GM12878 (cell line): ENCODE results near the gene MAP3K4. TPM values are rescaled to one million over a fixed set of nuclear protein-coding genes. Genes with fewer than 3 reads are reported as not detected.

Source experiments
- ATAC-seq: fragments of 200-7000 bp; cut with Tn5 transposase; 3 replicates; pipeline ENCODE4 v1.9.1; 2020; ENCODE audit warnings: mild to moderate bottlenecking, moderate library complexity
- BruUV-seq: library from RNA; stranded (reverse); fragments of 400-500 nt; replicated peaks from 2 replicates; lab custom pipeline; 2021; lab: Mats Ljungman, UMichigan
- CTCF ChIA-PET: fragments of 300-600 bp; sonication (Branson Sonifier 250); formaldehyde crosslinking; extraction: SDS; loops from one replicate; lab custom pipeline; 2021; ENCODE audit warnings: inconsistent platforms; lab: Yijun Ruan, JAX
- POLR2A ChIA-PET: fragments of 350-600 bp; formaldehyde crosslinking; extraction: SDS; loops from one replicate; lab custom pipeline; 2021; ENCODE audit warnings: inconsistent platforms; lab: Charles Lee
- RAD21 ChIA-PET: fragments of 300-600 bp; sonication (Branson Sonifier 250); formaldehyde crosslinking; loops from one replicate; lab custom pipeline; 2023; ENCODE audit warnings: antibody characterized with exemption; ENCODE audit not compliant: unreplicated experiment; lab: Charles Lee
- SMC1A ChIA-PET: fragments of 300-600 bp; sonication (Branson Sonifier 250); formaldehyde crosslinking; loops from one replicate; lab custom pipeline; 2023; ENCODE audit not compliant: unreplicated experiment, uncharacterized antibody; lab: Charles Lee
- DNase-seq: peaks from one replicate; pipeline ENCODE4 v3.0.0-alpha.2; 2011; ENCODE audit warnings: low read depth, low spot score
- FAIRE-seq: peaks from 3 replicates; lab custom pipeline; 2011; peaks lifted over from hg19 to GRCh38; lab: Jason Lieb, UNC
- H2AFZ ChIP-seq: 2 replicates; pipeline ENCODE4 v1.6.0; 2011; ENCODE audit warnings: low read depth, low read length, control low read depth; ENCODE audit not compliant: control insufficient read depth
- H3K27ac ChIP-seq: 2 replicates; pipeline ENCODE4 v1.5.1; 2011; ENCODE audit warnings: control low read depth; ENCODE audit not compliant: control insufficient read depth, insufficient read depth
- H3K27me3 ChIP-seq, 2 experiments: replicated peaks in 1 of 2; 2 replicates each; pipeline versions ENCODE4 v1.6.0 to v1.6.1; 2011; ENCODE audit warnings: low read length in 1 of 2; ENCODE audit not compliant: control insufficient read depth in 2 of 2, insufficient read depth in 2 of 2
- H3K36me3 ChIP-seq, 2 experiments: 2 replicates each; pipeline ENCODE4 v1.5.1; 2011; ENCODE audit warnings: low read length in 1 of 2; ENCODE audit not compliant: control insufficient read depth in 2 of 2, insufficient read depth in 2 of 2
- H3K4me1 ChIP-seq: 2 replicates; pipeline ENCODE4 v1.6.1; 2011; ENCODE audit warnings: mild to moderate bottlenecking, low read length, moderate library complexity, mixed read lengths; ENCODE audit not compliant: control insufficient read depth, insufficient read depth
- H3K4me2 ChIP-seq: 2 replicates; pipeline ENCODE4 v1.6.0; 2011; ENCODE audit warnings: control low read depth; ENCODE audit not compliant: control insufficient read depth, insufficient read depth
- H3K4me3 ChIP-seq: fragments of 200-600 bp; sonication (generic); 2 replicates; pipeline ENCODE4 v1.5.1; 2016
- H3K79me2 ChIP-seq: 2 replicates; pipeline ENCODE4 v1.6.0; 2011; ENCODE audit warnings: low read length; ENCODE audit not compliant: control insufficient read depth, insufficient read depth
- H3K9ac ChIP-seq: 2 replicates; pipeline ENCODE4 v1.8.0; 2011; ENCODE audit warnings: low read length, control low read depth, mixed read lengths; ENCODE audit not compliant: control insufficient read depth, insufficient read depth
- H3K9me3 ChIP-seq: replicated peaks from 3 replicates; pipeline ENCODE4 v1.5.1; 2011; ENCODE audit warnings: mild to moderate bottlenecking, low read length; ENCODE audit not compliant: control insufficient read depth, insufficient read depth
- H4K20me1 ChIP-seq: 2 replicates; pipeline ENCODE4 v1.6.0; 2011; ENCODE audit not compliant: control insufficient read depth, insufficient read depth
- LARP7 ChIP-seq: fragments of 450-650 bp; IDR thresholded peaks from 2 replicates; pipeline ENCODE4 v1.6.1; 2017; ENCODE audit warnings: mild to moderate bottlenecking
- MEF2A ChIP-seq: IDR thresholded peaks from 2 replicates; pipeline ENCODE4 v1.6.1; 2011; ENCODE audit warnings: low read depth, mild to moderate bottlenecking, low read length, moderate library complexity; ENCODE audit not compliant: insufficient read depth
- NR2C2 ChIP-seq: IDR thresholded peaks from 2 replicates; pipeline ENCODE4 v1.6.1; 2011; ENCODE audit warnings: borderline replicate concordance, low read depth; ENCODE audit not compliant: control insufficient read depth, insufficient read length
- POLR2A ChIP-seq: IDR thresholded peaks from 2 replicates; pipeline ENCODE4 v1.6.1; 2011; ENCODE audit warnings: low read depth, mild to moderate bottlenecking, low read length
- RAD51 ChIP-seq: fragments of 450-650 bp; IDR thresholded peaks from 2 replicates; pipeline ENCODE4 v1.6.1; 2016; ENCODE audit warnings: moderate library complexity, mild to moderate bottlenecking, inconsistent platforms
- WGBS: methylation state at CpG from one replicate; pipeline ENCODE4 v1.1.6; 2016; ENCODE audit warnings: low lambda C conversion rate; ENCODE audit not compliant: insufficient replicate concordance, insufficient coverage; ENCODE audit errors: missing lambda C conversion rate; 5-methylcytosine and 5-hydroxymethylcytosine counted together
- in situ Hi-C: fragments of 300-500 bp; cut with MboI; formaldehyde crosslinking; loops from 9 replicates; pipeline ENCODE4 v1.14.3; 2018; ENCODE audit warnings: mixed read lengths
- intact Hi-C: fragments of 100-400 bp; cut with micrococcal nuclease; formaldehyde crosslinking; loops from one replicate; pipeline ENCODE4 v1.14.2; 2022; ENCODE audit not compliant: unreplicated experiment
- polyA plus RNA-seq, 11 experiments: library from polyadenylated mRNA; depleted of rRNA in 4 of 11; unstranded in 6 of 11; stranded (reverse) in 5 of 11; fragments of >200 nt; fragmentation: Nextera tagmentation in 4 of 11; fragmentation: Illumina TruSeq in 1 of 11; extraction: Ambion mirVana in 4 of 11; extraction: Trizol in 1 of 11; gene quantifications; 1 replicate in 1 of 11; 2 replicates in 10 of 11; pipeline versions ENCODE4 v1.2.1 to v1.2.3, GENCODE V29; 2011 to 2016; ENCODE audit warnings: inconsistent platforms in 2 of 11, missing spikeins in 2 of 11, low read depth in 1 of 11
- total RNA-seq, 4 experiments: library from RNA; depleted of rRNA in 3 of 4; stranded (reverse); fragments of >200 nt in 3 of 4; fragmentation: Illumina TruSeq in 1 of 4; extraction: Trizol in 1 of 4; gene quantifications; 2 replicates each; pipeline versions ENCODE4 v1.2.1 to v1.2.3, GENCODE V29; 2013 to 2021

MAP3K4 gene
- total and polyA plus RNA-seq, 10 of the 15 experiments (the other 5 are each of a cell fraction or from before 2014, with no cell fraction given), result 14.0 to 44.5 (median 23.1) TPM

DNA sequence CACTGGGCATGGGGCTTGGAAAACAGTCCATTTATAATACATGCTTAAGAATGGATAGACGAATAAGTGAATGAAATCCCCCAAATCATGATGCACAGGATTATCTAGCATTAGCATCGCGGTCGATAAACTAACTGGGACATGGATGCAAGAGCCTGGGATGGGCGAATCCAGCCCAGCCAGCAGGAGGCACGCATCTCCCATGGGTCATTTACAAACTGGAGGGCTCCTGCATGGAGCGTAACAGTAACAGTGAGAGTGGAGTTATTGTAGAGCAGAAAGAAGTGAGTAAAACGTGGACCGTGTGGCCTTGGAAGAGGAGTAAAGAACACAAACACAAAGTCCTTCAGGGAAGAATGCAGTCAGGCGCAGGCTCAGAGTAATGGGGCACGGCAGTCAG lies 145.8 kb downstream of the MAP3K4 start (continued):
- TF ChIP-seq LARP7 (no peak), RAD51 (no peak), MEF2A (no peak)

DNA sequence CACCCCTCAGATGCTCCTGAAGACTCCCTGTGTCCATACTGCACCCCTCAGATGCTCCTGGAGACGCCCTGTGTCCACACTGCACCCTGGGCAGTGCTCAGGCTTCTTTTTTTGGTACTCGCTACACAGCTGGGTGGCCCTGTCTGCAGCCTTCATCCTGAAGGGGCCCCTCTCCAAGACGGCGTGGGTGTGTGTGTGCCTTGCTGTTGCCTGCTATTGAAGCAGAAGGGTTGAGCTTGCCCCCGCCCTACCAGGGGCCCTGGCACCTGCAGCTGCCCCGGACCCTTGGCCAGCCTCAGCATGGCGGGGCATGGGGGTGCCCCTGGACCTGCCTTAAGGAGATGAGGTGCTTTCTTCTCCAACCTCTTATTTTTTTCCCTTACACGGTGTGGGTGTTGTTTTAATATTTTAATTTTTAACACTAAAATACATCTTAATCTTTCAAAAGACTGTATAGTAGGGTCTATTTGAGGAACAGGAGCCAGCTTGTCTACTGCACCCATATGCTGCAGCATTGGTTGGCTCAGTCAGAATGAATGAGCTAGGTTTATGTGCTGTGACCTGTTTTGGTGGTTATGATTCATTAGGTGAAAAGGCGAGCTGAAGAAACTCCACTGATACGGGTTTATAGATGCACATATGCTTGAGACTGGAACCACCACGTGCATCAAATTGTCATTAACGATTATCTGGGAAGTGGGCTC lies 146.4 kb downstream of the MAP3K4 start:
- no peaks in the 10 kb centered on the region for H3K9me3 ChIP-seq
- H4K20me1 ChIP-seq, result no peaks in the 10 kb centered on the region
- ChIA-PET CTCF (interaction anchor here (0.9 kb wide), 1 partner anchor 77 kb away, joined by 3 read pairs; no protein-coding TSS in a partner anchor), RAD21 (no interaction called here), SMC1A (interaction anchor here (0.6 kb wide), 1 partner anchor 23 kb away, joined by 3 read pairs; no protein-coding TSS in a partner anchor), POLR2A (no interaction called here)
- H3K36me3 ChIP-seq, result no peaks in the 10 kb centered on the region; a peak in 1 of 4 replicates
- in situ Hi-C loops, result loop anchor here (25.0 kb wide), 1 partner anchor 224 kb away; no protein-coding TSS in a partner anchor
- no peak overlapping the region for H3K4me2 ChIP-seq
- no peak for ATAC-seq
- intact Hi-C loops, result no loop called here
- H3K79me2 ChIP-seq, result no peaks in the 10 kb centered on the region
- no peak for DNase-seq
- peaks cover 13% of the 10 kb centered on the region for H3K4me1 ChIP-seq
- no peak for FAIRE-seq
- no peak overlapping the region for H3K4me3 ChIP-seq
- 0 out of 2 replicates have a peak, but pooled peaks have one; percentile 15 for TF ChIP-seq POLR2A
- no peak for TF ChIP-seq NR2C2
- H3K27me3 ChIP-seq, result no peaks in the 10 kb centered on the region
- H3K9ac ChIP-seq, result no peak overlapping the region
- no TSS peak for BruUV-seq
- H3K27ac ChIP-seq, result no peak overlapping the region
- 86% methylated on average over 12 of the region's 12 CpGs for WGBS
- H2AFZ ChIP-seq, result no peak overlapping the region
